H1 (cell line): ENCODE data around the gene BCAR1. TPM values are rescaled to one million over a fixed set of nuclear protein-coding genes. Genes with fewer than 3 reads are reported as not detected.
A peak's percentile ranks its signal among the peaks of the same experiment; 100 is the strongest.

Experiments used
- CTCF ChIA-PET: fragments of 300-600 bp; sonication (Branson Sonifier 250); formaldehyde crosslinking; loops from one replicate; lab custom pipeline; 2021; ENCODE audit not compliant: partially characterized antibody; lab: Charles Lee
- POLR2A ChIA-PET: fragments of 300-600 bp; sonication (Branson Sonifier 250); formaldehyde crosslinking; loops from one replicate; lab custom pipeline; 2021; ENCODE audit warnings: inconsistent platforms; ENCODE audit not compliant: partially characterized antibody; lab: Charles Lee
- DNase-seq, 2 experiments: peaks; one replicate each; pipeline versions ENCODE4 v3.0.0 to v3.0.0-alpha.2; 2010 to 2022; ENCODE audit warnings: low spot score in 2 of 2, low read depth in 1 of 2, mixed read lengths in 1 of 2
- FAIRE-seq: peaks from 2 replicates; lab custom pipeline; 2011; peaks lifted over from hg19 to GRCh38; lab: Jason Lieb, UNC
- H2AFZ ChIP-seq: 2 replicates; pipeline ENCODE4 v1.8.1; 2012; ENCODE audit warnings: low read length, inconsistent platforms
- H2AK5ac ChIP-seq: 2 replicates; pipeline ENCODE4 v1.6.1; 2013; ENCODE audit warnings: low read depth, low read length
- H2BK120ac ChIP-seq: replicated peaks from 2 replicates; pipeline ENCODE3; 2013; ENCODE audit warnings: low read depth, low read length, inconsistent platforms
- H2BK12ac ChIP-seq: 2 replicates; pipeline ENCODE4 v1.6.1; 2013; ENCODE audit warnings: low read depth, low read length
- H2BK15ac ChIP-seq: 2 replicates; pipeline ENCODE4 v1.6.1; 2013; ENCODE audit warnings: low read length
- H2BK20ac ChIP-seq: 2 replicates; pipeline ENCODE4 v1.6.1; 2013; ENCODE audit warnings: low read length
- H2BK5ac ChIP-seq: 2 replicates; pipeline ENCODE4 v1.6.1; 2013; ENCODE audit warnings: low read depth, low read length
- H3K14ac ChIP-seq: 2 replicates; pipeline ENCODE4 v1.6.1; 2013; ENCODE audit warnings: inconsistent platforms; ENCODE audit not compliant: insufficient read length
- H3K18ac ChIP-seq: 2 replicates; pipeline ENCODE4 v1.6.1; 2013; ENCODE audit warnings: low read length; ENCODE audit errors: extremely low read depth
- H3K23ac ChIP-seq: 2 replicates; pipeline ENCODE4 v1.6.1; 2013; ENCODE audit warnings: inconsistent platforms; ENCODE audit not compliant: insufficient read length
- H3K23me2 ChIP-seq: 2 replicates; pipeline ENCODE4 v1.6.1; 2013; ENCODE audit warnings: low read depth, low read length
- H3K27ac ChIP-seq: 2 replicates; pipeline ENCODE4 v1.6.1; 2011; ENCODE audit warnings: low read depth, low read length, inconsistent platforms
- H3K27me3 ChIP-seq, 4 experiments: replicated peaks in 1 of 4; 1 replicate in 1 of 4; 2 replicates in 3 of 4; pipeline versions ENCODE4 v1.6.1 to v1.8.1; 2011 to 2013; ENCODE audit warnings: low read length in 3 of 4, mild to moderate bottlenecking in 3 of 4, inconsistent platforms in 2 of 4, mixed read lengths in 2 of 4, moderate library complexity in 1 of 4; ENCODE audit not compliant: control insufficient read depth in 3 of 4, insufficient read depth in 3 of 4; ENCODE audit errors: extremely low read depth in 1 of 4
- H3K36me3 ChIP-seq, 4 experiments: 2 replicates each; pipeline versions ENCODE4 v1.6.1 to v1.8.1; 2011 to 2013; ENCODE audit warnings: mild to moderate bottlenecking in 4 of 4, low read length in 3 of 4, moderate library complexity in 2 of 4, control low read depth in 1 of 4, inconsistent platforms in 1 of 4; ENCODE audit not compliant: insufficient read depth in 4 of 4, control insufficient read depth in 2 of 4
- H3K4ac ChIP-seq: replicated peaks from 2 replicates; pipeline ENCODE3; 2013; ENCODE audit warnings: low read length, low read depth, mixed read lengths, inconsistent platforms; ENCODE audit not compliant: insufficient read length
- H3K4me1 ChIP-seq, 4 experiments: replicated peaks in 1 of 4; 1 replicate in 1 of 4; 2 replicates in 3 of 4; pipeline versions ENCODE4 v1.6.1 to v1.8.1; 2011 to 2013; ENCODE audit warnings: low read length in 3 of 4, inconsistent platforms in 2 of 4, mixed read lengths in 1 of 4; ENCODE audit not compliant: insufficient read depth in 4 of 4, control insufficient read depth in 3 of 4
- H3K4me2 ChIP-seq, 2 experiments: 2 replicates each; pipeline versions ENCODE4 v1.6.1 to v1.8.1; 2011 to 2013; ENCODE audit warnings: low read depth in 2 of 2, low read length in 2 of 2, control low read depth in 1 of 2, inconsistent platforms in 1 of 2, mild to moderate bottlenecking in 1 of 2; ENCODE audit not compliant: insufficient read depth in 1 of 2
- H3K4me3 ChIP-seq, 4 experiments: fragments of 200-600, 300-600 bp in 1 of 4; sonication (generic), shearing (Covaris generic), sonication (Bioruptor Twin) in 1 of 4; 2 replicates each; pipeline versions ENCODE4 v1.5.1 to v1.8.1; 2011 to 2016; ENCODE audit warnings: low read length in 4 of 4, low read depth in 3 of 4, control low read depth in 2 of 4, inconsistent platforms in 2 of 4, mild to moderate bottlenecking in 2 of 4, mixed read lengths in 1 of 4, moderate library complexity in 1 of 4; ENCODE audit not compliant: insufficient read depth in 2 of 4; ENCODE audit errors: extremely low read depth in 1 of 4
- H3K56ac ChIP-seq: replicated peaks from 2 replicates; pipeline ENCODE3; 2013; ENCODE audit warnings: low read depth, mild to moderate bottlenecking, mixed read lengths, low read length, inconsistent platforms; ENCODE audit not compliant: insufficient read length
- H3K79me1 ChIP-seq: 2 replicates; pipeline ENCODE4 v1.6.1; 2013; ENCODE audit warnings: low read depth, low read length, control low read depth
- H3K79me2 ChIP-seq, 2 experiments: 2 replicates each; pipeline versions ENCODE4 v1.6.1 to v1.8.1; 2012 to 2013; ENCODE audit warnings: low read length in 2 of 2, mild to moderate bottlenecking in 2 of 2, inconsistent platforms in 1 of 2; ENCODE audit not compliant: insufficient read depth in 2 of 2, control insufficient read depth in 1 of 2
- H3K9ac ChIP-seq, 4 experiments: replicated peaks in 1 of 4; 1 replicate in 1 of 4; 2 replicates in 3 of 4; pipeline versions ENCODE4 v1.6.1 to v1.8.1; 2011 to 2013; ENCODE audit warnings: low read depth in 3 of 4, low read length in 3 of 4, control low read depth in 2 of 4, mild to moderate bottlenecking in 2 of 4, moderate library complexity in 2 of 4, inconsistent platforms in 1 of 4; ENCODE audit errors: extremely low read depth in 1 of 4
- H3K9me3 ChIP-seq, 2 experiments: 2 replicates each; pipeline versions ENCODE4 v1.6.1 to v1.8.1; 2012 to 2013; ENCODE audit warnings: mild to moderate bottlenecking in 2 of 2, moderate library complexity in 2 of 2, control low read depth in 1 of 2, inconsistent platforms in 1 of 2, low read depth in 1 of 2, low read length in 1 of 2, mixed read lengths in 1 of 2; ENCODE audit not compliant: insufficient read depth in 2 of 2
- H4K20me1 ChIP-seq, 2 experiments: replicated peaks in 1 of 2; 2 replicates each; pipeline versions ENCODE3 to v1.8.1; 2011 to 2013; ENCODE audit warnings: inconsistent platforms in 2 of 2, low read length in 2 of 2, mild to moderate bottlenecking in 1 of 2; ENCODE audit not compliant: insufficient read depth in 2 of 2, control insufficient read depth in 1 of 2
- H4K5ac ChIP-seq: 2 replicates; pipeline ENCODE4 v1.6.1; 2013; ENCODE audit warnings: low read length, low read depth, mixed read lengths, inconsistent platforms; ENCODE audit not compliant: insufficient read length
- H4K8ac ChIP-seq: 2 replicates; pipeline ENCODE4 v1.8.0; 2013; ENCODE audit warnings: mild to moderate bottlenecking, moderate library complexity, low read length, inconsistent platforms; ENCODE audit not compliant: insufficient read depth; ENCODE audit errors: extremely low read depth
- H4K91ac ChIP-seq: replicated peaks from 2 replicates; pipeline ENCODE3; 2013; ENCODE audit warnings: low read length, mixed read lengths, inconsistent platforms; ENCODE audit not compliant: insufficient read length
- EP300 ChIP-seq, 2 experiments: IDR thresholded peaks; 1 replicate in 1 of 2; 2 replicates in 1 of 2; pipeline ENCODE4 v1.6.1; 2011 to 2012; ENCODE audit warnings: low read depth in 2 of 2, low read length in 2 of 2, mild to moderate bottlenecking in 2 of 2, borderline replicate concordance in 1 of 2, inconsistent platforms in 1 of 2, moderate library complexity in 1 of 2
- GABPA ChIP-seq: IDR thresholded peaks from 2 replicates; pipeline ENCODE4 v1.6.1; 2011; ENCODE audit warnings: mild to moderate bottlenecking, low read length, moderate library complexity, borderline replicate concordance; ENCODE audit not compliant: insufficient read depth
- JUN ChIP-seq: IDR thresholded peaks from 2 replicates; pipeline ENCODE4 v1.6.1; 2011; ENCODE audit warnings: low read depth, mild to moderate bottlenecking, improper control_type of control experiment, low read length
- KDM5A ChIP-seq: fragments of 200-600 bp; IDR thresholded peaks from 2 replicates; pipeline ENCODE4 v1.7.1; 2012; ENCODE audit warnings: mild to moderate bottlenecking, low read length, inconsistent platforms, mixed read lengths
- RNF2 ChIP-seq: fragments of 200-900, 300-1000 bp; sonication (generic); IDR thresholded peaks from 2 replicates; pipeline ENCODE4 v1.7.1; 2016; ENCODE audit warnings: borderline replicate concordance, low read depth, mild to moderate bottlenecking, antibody characterized with exemption, low read length; ENCODE audit not compliant: poor library complexity, severe bottlenecking; ENCODE audit errors: missing control alignments
- RXRA ChIP-seq: IDR thresholded peaks from 2 replicates; pipeline ENCODE4 v1.6.1; 2011; ENCODE audit warnings: low read depth, mild to moderate bottlenecking, low read length, moderate library complexity; ENCODE audit not compliant: insufficient read depth
- SRF ChIP-seq: IDR thresholded peaks from 2 replicates; pipeline ENCODE4 v1.6.1; 2011; ENCODE audit warnings: mild to moderate bottlenecking, low read depth, low read length, moderate library complexity
- TBP ChIP-seq: IDR thresholded peaks from 2 replicates; pipeline ENCODE4 v1.6.1; 2011; ENCODE audit warnings: low read depth, low read length, improper control_type of control experiment
- USF2 ChIP-seq: IDR thresholded peaks from 2 replicates; pipeline ENCODE4 v1.6.1; 2011; ENCODE audit warnings: low read length, improper control_type of control experiment
- WGBS, 2 experiments: shearing (Covaris generic) in 1 of 2; methylation state at CpG; one replicate each; pipeline versions ENCODE4 v1.1.6 to v1.1.7; 2013 to 2015; ENCODE audit warnings: low lambda C conversion rate in 2 of 2, mixed read lengths in 2 of 2, inconsistent platforms in 1 of 2, low coverage in 1 of 2, missing lambda C conversion rate in 1 of 2; ENCODE audit not compliant: insufficient replicate concordance in 2 of 2, insufficient coverage in 1 of 2, insufficient read length in 1 of 2; ENCODE audit errors: extremely low coverage in 1 of 2, missing lambda C conversion rate in 1 of 2; 5-methylcytosine and 5-hydroxymethylcytosine counted together
- polyA plus RNA-seq, 7 experiments: library from polyadenylated mRNA; depleted of rRNA in 3 of 7; stranded (reverse) in 5 of 7; unstranded in 2 of 7; fragments of >200 nt in 5 of 7; fragments of 200-250 nt in 2 of 7; gene quantifications; 1 replicate in 5 of 7; 2 replicates in 1 of 7; 4 replicates in 1 of 7; pipeline versions ENCODE4 v1.2.1 to v1.2.3, GENCODE V29; 2011 to 2013; ENCODE audit warnings: missing spikeins in 2 of 7, mixed read lengths in 2 of 7
- total RNA-seq: library from RNA; stranded (reverse); fragmentation: NEBNext Ultra II Directional; extraction: Animal tissue kit (Norgen Biotek cat#: 25700); gene quantifications from 2 replicates; pipeline ENCODE4 v1.2.1, GENCODE V29; 2021

The BCAR1 gene
- total and polyA plus RNA-seq, 2 of the 8 experiments (the other 6 are each of a cell fraction or from before 2014, with no cell fraction given): 59.8 to 105 TPM

GRCh38 chr16:75237398-75238131 is 13.9 kb downstream of the BCAR1 start:
- no peak overlapping the region for H3K4me3 ChIP-seq
- WGBS, 2 experiments: 94% methylated on average over 18 of the region's 18 CpGs; no CpG with 5 or more reads in 1 of the 2 experiments
- H2BK15ac ChIP-seq: no peak overlapping the region
- ChIA-PET CTCF (interaction anchor here (0.6 to 10.8 kb wide), 8 partner anchors 10 to 67 kb away, joined by 3 to 236 read pairs (median 3); partner anchors contain the start of gene BCAR1), POLR2A (interaction anchor here (0.9 to 22.7 kb wide), 4 partner anchors 8 to 28 kb away, joined by 3 to 375 read pairs (median 6); partner anchors contain the start of gene BCAR1)
- no peak overlapping the region for H3K4me2 ChIP-seq
- no peak overlapping the region for H2BK12ac ChIP-seq
- no peak overlapping the region for H4K5ac ChIP-seq
- peaks cover 0 to 6% (median 2%) of the 10 kb centered on the region in 4 experiments; a peak in 2 of 7 replicates for H3K4me1 ChIP-seq
- H3K14ac ChIP-seq: no peak overlapping the region
- no peak overlapping the region for H4K91ac ChIP-seq
- H3K27ac ChIP-seq: peak overlapping the region; percentile 49; the same call in 1 of the 2 replicates
- H3K23ac ChIP-seq: no peak overlapping the region
- peaks cover 14% of the 10 kb centered on the region; the same call in 1 of the 2 replicates for H3K79me1 ChIP-seq
- no peak overlapping the region for H2AFZ ChIP-seq
- H2AK5ac ChIP-seq: no peak overlapping the region
- H2BK5ac ChIP-seq: 0 out of 2 replicates have a peak overlapping the region, but pooled peaks have one; percentile 5
- no peaks in the 10 kb centered on the region for H3K9me3 ChIP-seq
- peaks cover 24 to 40% of the 10 kb centered on the region in 2 experiments for H4K20me1 ChIP-seq
- no peak overlapping the region for H3K9ac ChIP-seq
- no peak overlapping the region; the same call in 1 of the 2 replicates for H3K18ac ChIP-seq
- peaks cover 0 to 37% of the 10 kb centered on the region in 2 experiments; a peak in 2 of 4 replicates for H3K79me2 ChIP-seq
- no peak overlapping the region; the same call in 1 of the 2 replicates for H4K8ac ChIP-seq
- FAIRE-seq (no peak), DNase-seq (no peak)
- no peaks in the 10 kb centered on the region for H3K27me3 ChIP-seq
- H3K56ac ChIP-seq: no peak overlapping the region
- no peak overlapping the region for H2BK20ac ChIP-seq
- no peaks in the 10 kb centered on the region for H3K23me2 ChIP-seq
- no peak overlapping the region for H3K4ac ChIP-seq
- H2BK120ac ChIP-seq: no peak overlapping the region
- peaks cover 6 to 55% (median 23%) of the 10 kb centered on the region in 4 experiments for H3K36me3 ChIP-seq
- TF ChIP-seq GABPA (no peak), RNF2 (no peak), RXRA (no peak), EP300 (IDR thresholded peaks at IDR 0.05; ENCODE audit: borderline replicate concordance in 1 of 2, low read depth in 2 of 2, low read length in 2 of 2) (no peak), USF2 (no peak), KDM5A (no peak), TBP (no peak), SRF (no peak), JUN (no peak)
